ENCODE data around the gene RAD51D. TPM values are rescaled to one million over a fixed set of nuclear protein-coding genes. Genes with fewer than 3 reads are reported as not detected.

The RAD51D gene
- total RNA-seq, 3 donors from 2014 or later (not counting 1 experiment from before 2014, with no cell fraction given): 15.4 to 27.0 (median 22.7) TPM

- H3K27me3 ChIP-seq (ENCODE audit: control insufficient read depth, insufficient read depth, low read length): no peaks in the 10 kb centered on the region
- Mint-ChIP-seq H3K4me1 (peaks cover 49 to 58% of the 10 kb centered on the region in 2 donors), H3K4me3 (peak within 1 kb of the TSS; percentile 59), H3K27ac (peak within 1 kb of the TSS; percentile 98 to 99), H3K36me3 (peaks cover 11% of the 10 kb centered on the region), H3K9me3 (no peaks in the 10 kb centered on the region), H3K27me3 (ENCODE audit: low read depth in 2 of 2) (no peaks in the 10 kb centered on the region)
- H3K4me3 ChIP-seq (ENCODE audit: low read length): peak within 1 kb of the TSS; percentile 23
- TF ChIP-seq CTCF (IDR thresholded peaks at IDR 0.05): no peak
- peak within 1 kb of the TSS; percentile 82 for H3K27ac ChIP-seq (ENCODE audit: low read length)
- ATAC-seq (peak; percentile 92 to 98 (median 95)), DNase-seq (peak; percentile 78 to 96)
- 0% methylated on average over 6 of the region's 6 CpGs for WGBS (ENCODE audit: insufficient coverage)
- peaks cover 16% of the 10 kb centered on the region for H3K4me1 ChIP-seq (ENCODE audit: control insufficient read depth, insufficient read depth, low read length)
- H3K9me3 ChIP-seq (ENCODE audit: control insufficient read depth, insufficient read depth, low read length): no peaks in the 10 kb centered on the region
- peaks cover 6% of the 10 kb centered on the region for H3K36me3 ChIP-seq (ENCODE audit: control insufficient read depth, insufficient read depth, low read length)
- intact Hi-C loops (cut with micrococcal nuclease): loop anchor here (1.0 kb wide), 4 partner anchors 12 to 56 kb away; partner anchors contain the start of gene RAD51D
These were observed 56.0 kb downstream of the RAD51D start, which contains the start of gene RFFL for GRCh38 chr17:35063514-35064223. Gene RFFL (minus strand): TSS chr17:35063707. CDS start chr17:35026553, 37,154 bp downstream.

GRCh38 chr17:35062308-35062707 lies 57.4 kb downstream of the RAD51D start:
- intact Hi-C loops (cut with micrococcal nuclease): no loop called here
- ATAC-seq (no peak), DNase-seq (no peak)
- H3K36me3 Mint-ChIP-seq: peaks cover 11% of the 10 kb centered on the region
- WGBS (ENCODE audit: insufficient coverage): 98% methylated on average over 2 of the region's 3 CpGs
- no peaks in the 10 kb centered on the region for H3K27me3 ChIP-seq (ENCODE audit: control insufficient read depth, insufficient read depth, low read length)
- H3K27ac Mint-ChIP-seq: peak overlapping the region; percentile 98 to 99
- H3K4me3 ChIP-seq (ENCODE audit: low read length): no peak overlapping the region
- H3K9me3 Mint-ChIP-seq: no peaks in the 10 kb centered on the region
- peak overlapping the region; percentile 82 for H3K27ac ChIP-seq (ENCODE audit: low read length)
- no peaks in the 10 kb centered on the region for H3K9me3 ChIP-seq (ENCODE audit: control insufficient read depth, insufficient read depth, low read length)
- peaks cover 4% of the 10 kb centered on the region for H3K36me3 ChIP-seq (ENCODE audit: control insufficient read depth, insufficient read depth, low read length)
- no peaks in the 10 kb centered on the region for H3K27me3 Mint-ChIP-seq (ENCODE audit: low read depth in 2 of 2)
- H3K4me3 Mint-ChIP-seq: peak overlapping the region; percentile 59
- H3K4me1 Mint-ChIP-seq: peaks cover 44 to 56% of the 10 kb centered on the region in 2 donors
- H3K4me1 ChIP-seq (ENCODE audit: control insufficient read depth, insufficient read depth, low read length): peaks cover 11% of the 10 kb centered on the region
- TF ChIP-seq CTCF (IDR thresholded peaks at IDR 0.05): no peak

- H3K27me3 Mint-ChIP-seq (ENCODE audit: low read depth in 2 of 2): no peaks in the 10 kb centered on the region
- DNase-seq (no peak), ATAC-seq (no peak)
- H3K4me1 Mint-ChIP-seq: peaks cover 37 to 58% of the 10 kb centered on the region in 2 donors
- Histone ChIP-seq H3K27me3 (ENCODE audit: control insufficient read depth, insufficient read depth, low read length) (no peaks in the 10 kb centered on the region), H3K9me3 (ENCODE audit: control insufficient read depth, insufficient read depth, low read length) (no peaks in the 10 kb centered on the region), H3K4me1 (ENCODE audit: control insufficient read depth, insufficient read depth, low read length) (peaks cover 5% of the 10 kb centered on the region), H3K4me3 (ENCODE audit: low read length) (no peak overlapping the region), H3K27ac (ENCODE audit: low read length) (no peak overlapping the region), H3K36me3 (ENCODE audit: control insufficient read depth, insufficient read depth, low read length) (peaks cover 4% of the 10 kb centered on the region)
- H3K36me3 Mint-ChIP-seq: peaks cover 11% of the 10 kb centered on the region
- H3K4me3 Mint-ChIP-seq: no peak overlapping the region
- peak overlapping the region; percentile 2 to 31 for H3K27ac Mint-ChIP-seq
- 90% methylated on average over 1 of the region's 1 CpG for WGBS (ENCODE audit: insufficient coverage)
- TF ChIP-seq CTCF (IDR thresholded peaks at IDR 0.05): no peak
- H3K9me3 Mint-ChIP-seq: no peaks in the 10 kb centered on the region
- intact Hi-C loops (cut with micrococcal nuclease): no loop called here
These were observed 62.2 kb downstream of the RAD51D start for GRCh38 chr17:35057332-35057915.
